GM18867 (cell line): ENCODE measurements around the gene DHX9.

Experiments used
- ATAC-seq: cut with Tn5 transposase; IDR thresholded peaks from one replicate; pipeline ENCODE4 v1.9.1; 2021; ENCODE audit warnings: mild to moderate bottlenecking, moderate library complexity; ENCODE audit not compliant: unreplicated experiment

DHX9 gene

DNA sequence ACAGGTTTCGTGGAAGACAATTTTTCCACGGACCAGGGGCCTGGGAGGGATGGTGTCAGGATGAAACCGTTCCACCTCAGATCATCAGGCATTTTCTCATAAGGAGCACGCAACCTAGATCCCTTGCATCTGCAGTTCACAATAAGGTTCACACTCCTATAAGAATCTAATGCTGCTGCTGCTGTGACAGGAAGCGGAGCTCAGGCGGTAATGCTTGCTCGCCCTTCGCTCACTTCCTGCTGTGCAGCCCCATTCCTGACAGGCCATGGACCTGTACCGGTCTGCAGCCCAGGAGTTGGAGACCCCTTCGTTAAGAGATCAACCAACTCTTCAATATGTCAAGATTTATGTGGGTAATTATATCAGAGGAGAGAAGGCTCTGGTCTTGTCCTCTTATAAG, 3.3 kb upstream of the DHX9 start:
- no peak for ATAC-seq

DNA sequence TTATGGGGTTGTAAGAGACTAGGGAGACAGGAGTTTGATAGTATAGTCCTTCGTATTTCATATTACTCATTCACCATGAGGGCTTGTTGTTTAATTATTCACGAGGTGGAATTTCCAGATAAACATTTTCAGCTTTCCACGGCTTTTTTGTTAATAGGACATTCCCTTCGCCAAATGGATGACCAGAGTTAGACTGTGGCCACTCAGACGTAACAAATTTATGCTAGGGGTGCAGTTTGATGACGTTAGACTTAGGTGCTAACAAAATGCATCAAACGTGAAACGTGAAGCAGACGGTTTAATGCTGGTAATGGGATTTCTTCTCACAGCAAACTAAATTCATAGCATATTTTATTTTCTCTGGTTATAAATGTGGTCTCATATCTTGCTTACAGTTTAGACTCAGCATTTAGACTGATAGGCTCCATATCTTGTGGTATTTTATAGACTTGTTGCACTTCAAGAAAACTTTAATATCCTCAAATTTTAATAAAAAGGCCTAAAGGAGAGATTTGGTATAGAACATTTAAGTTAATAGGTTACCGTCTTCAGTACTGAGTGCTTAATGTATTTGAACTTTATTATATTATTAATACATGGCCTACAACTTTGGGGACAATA, 2.3 kb downstream of the DHX9 start:
- no peak for ATAC-seq

GRCh38 chr1:182842265-182842664, 3.1 kb downstream of the DHX9 start:
- ATAC-seq: no peak

DNA sequence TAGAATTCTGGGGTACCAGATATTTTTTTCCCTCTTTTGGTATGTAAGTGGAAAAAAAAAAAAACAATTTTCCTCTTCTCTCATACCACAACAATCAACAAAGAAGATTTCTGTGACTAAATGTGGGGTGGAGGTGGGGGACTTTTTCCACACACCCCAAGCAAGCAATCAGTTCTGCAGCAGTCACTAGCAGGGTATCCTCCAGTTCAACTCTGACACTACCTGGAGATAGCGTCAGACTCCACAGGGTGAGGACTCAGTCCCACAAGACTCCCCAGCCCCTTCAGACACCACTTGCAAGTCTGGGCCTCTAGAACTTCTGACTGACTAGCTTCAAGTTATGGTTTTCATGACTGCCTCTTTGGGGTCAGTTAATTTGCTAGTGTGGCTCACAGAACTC, 6.2 kb downstream of the DHX9 start:
- ATAC-seq: no peak

DNA sequence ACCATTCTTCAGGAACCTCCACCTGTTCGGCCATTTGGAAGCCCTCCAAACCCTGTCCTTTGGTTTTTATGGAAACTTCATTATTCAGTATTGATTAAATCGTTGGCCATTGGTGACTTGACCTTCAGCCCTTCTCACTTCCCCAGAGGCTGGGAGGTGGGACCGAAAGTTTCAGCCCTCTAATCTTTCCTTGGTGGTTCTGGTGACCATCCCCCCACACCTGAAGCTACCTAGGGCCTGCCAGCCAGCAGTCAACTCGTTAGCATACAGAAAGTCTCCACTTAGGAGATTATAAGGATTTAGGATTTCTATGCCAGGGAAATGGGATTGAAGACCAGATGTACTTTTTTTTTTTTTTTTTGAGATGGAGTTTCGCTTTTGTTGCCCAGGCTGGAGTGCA, 6.7 kb downstream of the DHX9 start:
- no peak for ATAC-seq

- ATAC-seq: no peak
Observed at GRCh38 chr1:182847105-182847504, 8.0 kb downstream of the DHX9 start.

DNA sequence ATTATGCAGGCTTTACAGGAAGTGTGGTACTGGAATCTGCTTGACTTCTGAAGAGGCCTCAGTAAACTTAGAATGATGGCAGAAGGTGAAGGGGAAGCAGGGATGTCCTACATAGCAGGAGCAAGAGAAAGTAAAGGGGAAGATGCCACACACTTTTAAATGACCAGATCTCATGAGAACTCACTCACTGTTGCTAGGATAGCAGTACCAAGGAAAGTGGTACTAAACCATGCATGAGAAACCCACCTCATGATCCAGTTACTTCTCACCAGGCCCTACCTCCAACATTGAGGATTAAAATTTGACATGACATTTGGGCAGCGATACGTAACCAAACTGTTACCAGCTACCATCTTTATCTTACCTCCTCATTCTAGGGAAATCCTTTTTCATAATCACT, 9.6 kb downstream of the DHX9 start:
- no peak for ATAC-seq

- ATAC-seq: no peak
Observed at GRCh38 chr1:182850319-182850718, 11.2 kb downstream of the DHX9 start.

DNA sequence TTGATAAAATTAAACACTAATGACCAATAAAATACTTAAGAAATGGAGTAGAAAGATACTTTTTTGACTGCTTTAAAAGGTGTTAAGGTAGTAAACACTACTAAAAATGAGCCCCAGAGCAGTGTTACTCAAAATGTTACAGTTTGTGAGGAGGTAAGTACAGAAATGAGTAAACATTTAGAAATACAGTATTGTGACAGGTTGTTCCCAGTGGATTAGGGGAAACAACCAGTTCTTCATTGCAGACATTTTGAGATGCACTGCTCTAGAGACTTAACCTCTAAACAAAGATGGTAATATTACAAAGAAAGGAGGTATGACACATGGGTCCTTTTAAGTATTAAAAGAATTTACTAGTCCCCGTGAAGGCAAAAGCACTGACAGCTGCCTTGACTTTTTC, 12.7 kb downstream of the DHX9 start:
- no peak for ATAC-seq

DNA sequence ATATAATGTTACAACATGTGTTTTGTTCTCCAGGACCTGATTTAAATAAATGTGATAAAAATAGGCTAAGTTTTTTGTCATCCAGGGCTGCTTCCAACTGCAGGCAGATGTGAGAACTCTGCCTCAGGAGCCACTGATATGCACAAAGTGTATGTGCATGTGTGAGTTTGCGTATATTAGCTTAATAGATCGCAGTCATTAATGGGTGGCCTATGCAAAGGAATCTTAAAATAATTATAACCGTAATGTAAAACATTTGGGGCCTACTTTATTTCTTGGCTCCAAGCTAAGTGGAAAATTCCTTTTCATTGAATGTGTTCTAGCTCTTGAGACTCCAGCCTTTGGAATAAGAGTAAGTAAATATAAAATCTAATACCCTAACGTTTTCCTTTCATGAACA, 16.8 kb downstream of the DHX9 start:
- ATAC-seq: no peak

DNA sequence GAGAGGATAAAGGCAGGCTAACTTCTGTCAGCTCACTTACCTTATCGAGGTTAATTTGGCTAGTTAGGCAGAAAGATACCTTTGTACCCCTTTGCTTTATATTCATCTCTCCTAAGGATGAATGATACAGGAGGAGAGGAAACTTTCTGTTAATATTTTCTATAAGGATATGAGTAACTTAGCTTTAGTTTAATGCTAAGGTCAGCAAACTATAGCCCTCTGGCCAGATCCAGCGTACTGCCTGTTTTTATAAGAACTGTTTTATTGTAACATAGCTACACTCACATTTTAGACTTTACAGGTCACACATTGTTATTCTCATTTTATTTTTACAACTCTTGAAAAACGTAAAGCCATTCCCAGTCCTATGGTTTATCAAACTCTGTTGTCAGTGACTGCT, 18.1 kb downstream of the DHX9 start:
- ATAC-seq: no peak

GRCh38 chr1:182860658-182861057, 21.5 kb downstream of the DHX9 start:
- no peak for ATAC-seq

- ATAC-seq: no peak
Observed at GRCh38 chr1:182861994-182862393, 22.8 kb downstream of the DHX9 start.

DNA sequence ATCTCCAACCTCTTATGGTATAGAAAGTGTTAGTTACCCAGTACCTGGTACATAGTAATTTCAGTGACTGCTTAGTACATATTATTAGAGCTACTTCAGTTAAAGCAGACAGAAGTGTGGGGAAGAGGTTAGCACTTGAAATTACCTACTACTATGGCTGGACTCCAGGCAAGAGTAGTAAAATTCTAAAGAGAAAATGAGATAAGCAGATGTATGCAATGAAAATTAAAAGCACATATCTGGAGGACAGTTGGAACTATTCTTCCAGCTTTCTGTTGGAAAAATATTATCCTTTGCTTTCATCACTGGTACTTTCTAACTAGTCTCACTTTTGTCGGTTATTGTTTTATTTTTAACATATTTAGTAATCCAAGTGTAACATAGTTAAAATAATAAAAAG, 23.7 kb downstream of the DHX9 start:
- ATAC-seq: no peak

DNA sequence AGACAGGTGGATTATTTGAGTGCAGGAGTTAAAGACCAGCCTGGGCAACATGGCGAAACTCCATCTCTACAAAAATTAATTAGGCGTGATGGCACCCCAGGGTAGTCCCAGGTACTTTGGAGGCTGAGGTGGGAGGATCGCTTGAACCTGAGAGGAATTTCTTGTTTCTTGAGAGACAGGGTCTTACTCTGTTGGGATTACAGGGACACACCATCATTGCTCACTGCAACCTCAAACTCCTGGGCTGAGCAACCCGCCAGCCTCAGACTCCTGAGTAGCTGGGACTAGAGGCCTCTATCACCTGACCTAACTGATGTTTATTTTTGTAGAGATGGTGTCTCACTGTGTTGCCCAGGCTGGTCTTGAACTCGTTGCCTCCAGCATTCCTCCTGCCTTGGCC, 24.8 kb downstream of the DHX9 start:
- no peak for ATAC-seq

GRCh38 chr1:182867861-182868260, 28.7 kb downstream of the DHX9 start:
- no peak for ATAC-seq

GRCh38 chr1:182869241-182869666, 30.1 kb downstream of the DHX9 start:
- no peak for ATAC-seq

DNA sequence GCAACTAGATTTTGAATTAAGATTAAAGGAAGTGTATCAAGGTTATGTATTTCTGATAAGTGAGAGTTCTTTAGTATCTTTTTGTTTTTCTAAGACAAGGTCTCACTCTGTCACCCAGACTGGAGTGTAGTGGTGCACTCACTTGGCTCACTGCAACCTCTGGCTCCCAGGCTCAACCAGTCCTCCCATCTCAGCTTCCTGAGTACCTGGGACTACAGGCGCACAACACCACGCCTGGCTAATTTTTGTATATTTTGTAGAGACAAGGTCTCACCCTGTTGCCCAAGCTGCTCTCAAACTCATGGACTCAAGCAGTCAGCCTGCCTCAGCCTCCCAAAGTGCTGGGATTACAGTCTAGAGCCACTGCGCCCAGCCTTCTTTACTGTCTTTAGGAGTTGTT, 33.7 kb downstream of the DHX9 start:
- no peak for ATAC-seq

- no peak for ATAC-seq
Observed at GRCh38 chr1:182875889-182876288, 36.7 kb downstream of the DHX9 start.

DNA sequence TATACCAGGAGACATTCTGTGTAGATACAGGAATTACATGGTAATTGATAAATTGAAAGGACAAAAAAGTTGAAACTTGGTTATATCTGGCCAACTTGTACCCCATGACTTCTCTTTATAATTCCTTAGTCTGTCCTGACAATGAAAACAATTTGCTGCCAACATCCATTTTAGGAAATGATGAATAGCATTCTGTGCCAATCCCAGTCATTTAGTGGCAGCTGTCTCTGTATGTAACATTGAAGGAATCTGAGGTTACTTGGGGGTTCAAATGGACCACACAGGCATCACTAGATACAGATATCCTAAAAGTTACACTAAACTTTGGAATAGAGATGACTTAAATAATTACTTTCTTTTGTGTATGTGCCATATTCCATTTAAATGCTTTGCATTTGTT, 38.2 kb downstream of the DHX9 start:
- ATAC-seq: no peak

GRCh38 chr1:182877842-182878241, 38.7 kb downstream of the DHX9 start:
- no peak for ATAC-seq

- ATAC-seq: no peak
Observed at GRCh38 chr1:182884872-182885271, 45.7 kb downstream of the DHX9 start.

GRCh38 chr1:182885591-182885990, 46.4 kb downstream of the DHX9 start:
- no peak for ATAC-seq

DNA sequence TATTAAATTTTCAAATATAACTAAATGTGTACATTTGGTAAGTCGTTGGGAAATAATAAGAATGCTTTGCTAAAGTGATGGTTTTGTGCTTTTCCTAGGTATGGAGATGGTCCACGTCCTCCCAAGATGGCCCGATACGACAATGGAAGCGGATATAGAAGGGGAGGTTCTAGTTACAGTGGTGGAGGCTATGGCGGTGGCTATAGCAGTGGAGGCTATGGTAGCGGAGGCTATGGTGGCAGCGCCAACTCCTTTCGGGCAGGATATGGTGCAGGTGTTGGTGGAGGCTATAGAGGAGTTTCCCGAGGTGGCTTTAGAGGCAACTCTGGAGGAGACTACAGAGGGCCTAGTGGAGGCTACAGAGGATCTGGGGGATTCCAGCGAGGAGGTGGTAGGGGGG, 47.8 kb downstream of the DHX9 start:
- ATAC-seq: no peak
